NCI-H82 treated with DMSO at 0.1 percent for 48 hours (cell line): Measurements from ENCODE around the gene C16orf87.
A peak's percentile ranks its signal among the peaks of the same experiment; 100 is the strongest.
"Not testable (repeated sequence)": the region's sequence is repeated elsewhere in the genome, so short reads cannot be mapped to it uniquely, and the experiment has no call there.

Experiments used
- DNase-seq: peaks from one replicate; lab custom pipeline; 2025; ENCODE audit not compliant: unreplicated experiment; lab: John Stamatoyannopoulos, UW

Gene C16orf87

GRCh38 chr16:46830902-46831647 lies at the start of gene C16orf87:
Gene C16orf87 (minus strand): TSS chr16:46831180. CDS start chr16:46831149, 31 bp downstream.
- DNase-seq = peak; percentile 73

DNA sequence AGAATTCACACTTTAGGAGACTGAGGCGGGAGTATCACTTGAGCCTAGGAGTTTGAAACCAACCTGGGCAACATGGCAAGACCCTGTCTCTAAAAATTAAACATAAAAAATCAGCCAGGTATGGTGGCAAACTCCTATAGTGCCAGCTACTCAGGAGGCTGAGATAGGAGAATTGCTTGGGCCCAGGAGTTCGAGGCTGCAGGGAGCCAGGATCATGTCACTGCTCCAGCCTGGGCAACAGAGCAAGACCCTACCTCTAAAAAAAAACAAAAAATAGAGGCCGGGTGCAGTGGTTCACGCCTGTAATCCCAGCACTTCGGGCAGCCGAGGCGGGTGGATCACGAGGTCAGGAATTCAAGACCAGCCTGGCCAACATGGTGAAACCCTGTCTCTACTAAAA lies 44.3 kb upstream of the C16orf87 start:
- DNase-seq = no peak

- no peak for DNase-seq
Observed at GRCh38 chr16:46873201-46873600, 42.2 kb upstream of the C16orf87 start.

- DNase-seq = no peak
Observed at GRCh38 chr16:46871597-46871996, 40.6 kb upstream of the C16orf87 start.

- not testable (repeated sequence) for DNase-seq
Observed at GRCh38 chr16:46868891-46869290, 37.9 kb upstream of the C16orf87 start.

- DNase-seq = not testable (repeated sequence)
Observed at GRCh38 chr16:46867486-46867885, 36.5 kb upstream of the C16orf87 start.

- DNase-seq = no peak
Observed at GRCh38 chr16:46866286-46866685, 35.3 kb upstream of the C16orf87 start.

GRCh38 chr16:46862555-46863447 lies 31.8 kb upstream of the C16orf87 start:
- DNase-seq = no peak

- DNase-seq = no peak
Observed at GRCh38 chr16:46859719-46860152, 28.8 kb upstream of the C16orf87 start.

GRCh38 chr16:46858151-46858550 lies 27.2 kb upstream of the C16orf87 start:
- no peak for DNase-seq

DNA sequence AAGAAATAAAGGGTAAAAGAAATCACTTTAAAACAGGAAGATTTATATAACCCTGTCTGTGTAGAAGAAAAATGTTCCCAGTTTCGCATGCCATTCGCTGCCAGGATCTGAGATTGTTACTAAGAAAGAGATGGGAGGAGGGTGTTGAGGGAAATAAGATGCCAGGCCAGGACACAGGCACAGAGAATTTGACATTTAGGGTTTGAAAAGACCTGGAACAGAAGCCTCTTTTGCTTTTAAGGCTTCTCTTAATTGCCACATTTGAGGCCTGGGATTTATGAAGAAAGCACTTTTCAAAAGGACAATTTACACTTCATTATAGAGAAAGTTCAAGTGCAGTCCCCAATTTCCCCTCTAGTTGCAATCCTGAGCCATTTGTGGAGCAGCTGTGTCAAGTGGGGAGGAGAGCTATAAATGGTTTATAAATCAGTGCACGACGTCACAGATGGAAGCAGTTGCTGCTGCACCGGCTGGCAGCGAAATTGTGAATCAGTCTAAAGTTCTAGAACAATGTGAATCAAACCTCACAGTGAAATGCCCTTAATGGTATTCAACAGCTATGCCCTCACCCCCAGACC lies 26.5 kb upstream of the C16orf87 start:
- DNase-seq = peak; percentile 65

- no peak for DNase-seq
Observed at GRCh38 chr16:46855389-46855788, 24.4 kb upstream of the C16orf87 start.

DNA sequence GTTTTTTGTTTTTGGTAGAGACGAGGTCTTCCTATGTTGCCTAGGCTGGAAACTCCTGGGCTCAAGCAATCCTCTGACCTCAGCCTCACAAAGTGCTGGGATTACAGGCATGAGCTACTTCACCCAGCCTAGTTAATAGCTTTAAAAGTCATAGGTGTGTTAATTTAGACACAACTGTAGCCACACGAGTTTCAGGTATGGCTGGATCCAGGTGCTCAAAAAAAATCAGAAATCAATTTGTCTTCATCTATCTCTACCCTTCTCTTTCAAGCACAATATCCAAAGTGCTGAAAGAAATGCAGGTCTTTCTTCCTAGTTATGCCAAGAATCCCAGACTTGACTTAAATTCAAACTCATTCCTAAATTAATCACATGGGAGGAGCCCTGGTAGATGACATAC lies 23.9 kb upstream of the C16orf87 start:
- DNase-seq = no peak

GRCh38 chr16:46853713-46854443 lies 22.9 kb upstream of the C16orf87 start:
- no peak for DNase-seq

DNA sequence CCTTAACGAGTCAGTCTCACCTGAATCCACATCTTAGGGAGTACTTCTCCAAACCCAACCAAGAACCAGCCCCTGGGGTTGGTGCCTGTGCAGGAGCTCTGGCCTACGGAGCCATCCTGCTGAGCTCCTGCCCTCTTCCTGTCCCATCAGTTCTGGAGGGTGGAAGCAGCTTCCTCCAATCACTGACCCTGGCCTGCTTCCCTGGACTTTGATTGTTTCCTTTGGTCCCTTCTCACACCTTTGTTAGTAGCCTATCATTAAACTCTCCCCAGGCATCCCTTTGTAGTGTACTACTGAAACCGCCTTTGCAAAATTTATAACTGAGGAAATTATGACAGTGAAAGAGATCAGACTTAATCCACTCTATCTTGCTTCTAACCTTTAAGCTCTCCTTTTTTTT lies 21.1 kb upstream of the C16orf87 start:
- no peak for DNase-seq

GRCh38 chr16:46850619-46851555 lies 19.9 kb upstream of the C16orf87 start:
- DNase-seq = no peak

DNA sequence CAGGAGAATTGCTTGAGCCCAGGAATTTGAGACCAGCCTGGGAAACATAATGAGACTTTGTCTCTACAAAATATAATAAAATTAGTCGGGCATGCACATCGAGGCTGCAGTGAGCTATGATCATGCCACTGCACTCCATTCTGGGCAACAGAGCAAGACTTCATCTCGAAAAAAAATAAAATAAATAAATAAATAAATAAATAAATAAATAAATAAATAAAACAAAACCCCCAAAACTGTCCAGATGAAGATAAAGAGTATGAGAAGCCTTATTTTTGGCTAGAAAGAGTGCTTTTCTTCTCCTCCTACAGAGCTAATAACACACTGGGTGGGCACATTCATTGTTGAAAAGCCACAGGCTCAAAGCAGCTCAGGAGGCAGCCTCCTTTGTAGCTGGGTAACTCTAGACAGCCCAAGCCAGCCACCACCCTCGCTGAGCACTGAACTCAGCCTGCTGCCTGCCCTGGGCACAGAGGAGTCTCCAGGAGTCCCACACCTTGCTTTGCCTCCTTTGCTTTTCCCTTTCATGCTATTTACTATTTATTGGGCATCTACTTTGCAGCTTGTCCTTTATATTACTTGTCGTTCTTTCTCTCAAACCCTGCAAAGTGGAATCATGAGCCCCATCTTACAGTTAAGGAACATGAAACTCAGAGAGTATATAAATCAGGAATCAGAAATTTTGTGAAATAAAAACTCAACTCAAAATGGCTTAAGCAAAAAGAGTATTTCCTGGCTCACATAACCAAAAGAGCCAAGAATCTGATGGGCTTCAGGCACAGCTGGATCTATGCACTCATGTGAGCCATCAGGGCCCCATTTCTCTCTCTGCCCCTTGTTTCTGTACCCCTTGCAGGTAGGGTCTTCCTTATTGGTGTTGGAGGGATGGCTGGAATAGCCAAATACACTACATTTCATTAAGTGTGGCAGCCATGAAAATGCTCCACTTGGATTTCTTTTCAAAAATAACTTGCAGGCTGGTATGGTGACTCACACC lies 18.1 kb upstream of the C16orf87 start:
- DNase-seq = no peak

GRCh38 chr16:46845952-46846351 lies 15.0 kb upstream of the C16orf87 start:
- DNase-seq = no peak

DNA sequence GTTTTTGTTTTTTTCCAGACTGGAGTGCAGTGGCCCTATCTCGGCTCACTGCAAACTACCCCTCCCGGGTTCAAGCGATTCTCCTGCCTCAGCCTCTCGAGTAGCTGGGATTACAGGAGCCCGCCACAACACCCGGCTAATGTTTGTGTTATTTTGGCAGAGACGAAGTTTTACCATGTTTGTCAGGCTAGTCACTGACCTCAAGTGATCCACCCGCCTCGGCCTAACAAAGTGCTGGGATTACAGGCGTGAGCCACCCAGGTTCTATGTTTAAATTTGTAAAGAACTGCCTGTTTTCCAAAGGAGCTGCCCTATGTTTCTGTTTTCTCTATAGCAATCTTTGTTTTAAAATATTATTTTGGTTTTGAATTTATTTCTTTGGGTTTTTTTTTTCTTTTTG lies 13.8 kb upstream of the C16orf87 start:
- no peak for DNase-seq
